SU-DHL-6 (cell line): ENCODE results near the gene RABGEF1.
"Not testable (repeated sequence)": the region's sequence is repeated elsewhere in the genome, so short reads cannot be mapped to it uniquely, and the experiment has no call there.

Source experiments
- H2AFZ ChIP-seq: fragments of 200-600 bp; sonication (generic); 2 replicates; pipeline ENCODE4 v1.6.1; 2014; ENCODE audit warnings: low read depth, mild to moderate bottlenecking, moderate library complexity, mixed read lengths, antibody characterized with exemption, low read length; ENCODE audit not compliant: severe bottlenecking
- H3F3A ChIP-seq: fragments of 200-600 bp; shearing (Covaris generic); 2 replicates; pipeline ENCODE4 v1.6.0; 2016; ENCODE audit warnings: antibody characterized with exemption, mild to moderate bottlenecking; ENCODE audit not compliant: insufficient read depth
- H3K27ac ChIP-seq: fragments of 200-600 bp; sonication (generic); 2 replicates; pipeline ENCODE4 v1.5.1; 2016; ENCODE audit warnings: low read depth, mild to moderate bottlenecking, low read length, moderate library complexity, mixed read lengths
- H3K27me3 ChIP-seq: fragments of 200-600 bp; sonication (generic), shearing (Covaris generic); 2 replicates; pipeline ENCODE4 v1.6.0; 2014; ENCODE audit warnings: mild to moderate bottlenecking, low read length
- H3K36me3 ChIP-seq: fragments of 200-600 bp; sonication (generic); 2 replicates; pipeline ENCODE4 v1.6.1; 2014; ENCODE audit warnings: mild to moderate bottlenecking, low read length, mixed read lengths
- H3K4me2 ChIP-seq: fragments of 300-600, 200-600 bp; shearing (Covaris generic), sonication (generic); 2 replicates; pipeline ENCODE4 v1.6.0; 2014; ENCODE audit warnings: low read length, low read depth, mild to moderate bottlenecking; ENCODE audit not compliant: poor library complexity, severe bottlenecking
- H3K4me3 ChIP-seq: fragments of 200-600 bp; sonication (generic); 2 replicates; pipeline ENCODE4 v1.5.1; 2014; ENCODE audit warnings: antibody characterized with exemption, low read length, mild to moderate bottlenecking, mixed read lengths; ENCODE audit not compliant: insufficient read depth, poor library complexity, severe bottlenecking
- H3K79me2 ChIP-seq: fragments of 200-600 bp; sonication (generic); 2 replicates; pipeline ENCODE4 v1.6.1; 2014; ENCODE audit warnings: mild to moderate bottlenecking, low read length, moderate library complexity; ENCODE audit not compliant: insufficient read depth
- H3K9ac ChIP-seq: fragments of 200-600 bp; sonication (generic); 2 replicates; pipeline ENCODE4 v1.7.0; 2014; ENCODE audit warnings: mild to moderate bottlenecking, low read length
- H3K9me2 ChIP-seq: fragments of 200-600 bp; sonication (generic); replicated peaks from 2 replicates; pipeline ENCODE4 v1.6.1; 2014; ENCODE audit warnings: low read length; ENCODE audit not compliant: insufficient read depth
- H3K9me3 ChIP-seq: fragments of 200-600 bp; sonication (generic); 2 replicates; pipeline ENCODE4 v1.6.1; 2014; ENCODE audit warnings: low read length, mixed read lengths; ENCODE audit not compliant: insufficient read depth
- H4K20me1 ChIP-seq: fragments of 200-600 bp; sonication (generic); 2 replicates; pipeline ENCODE4 v1.6.1; 2014; ENCODE audit warnings: low read depth, mild to moderate bottlenecking, antibody characterized with exemption, low read length, moderate library complexity, mixed read lengths
- EZH2phosphoT487 ChIP-seq: fragments of 200-600 bp; sonication (generic), shearing (Covaris generic); conservative IDR thresholded peaks from 2 replicates; pipeline ENCODE4 v1.6.1; 2018; ENCODE audit warnings: mild to moderate bottlenecking, antibody characterized with exemption, low read length, moderate library complexity, mixed read lengths
- TF ChIP-seq, protein P1 (sequence below): fragments of 200-600 bp; sonication (generic); IDR thresholded peaks from one replicate; pipeline ENCODE4 v1.5.1; 2017; ENCODE audit warnings: antibody characterized with exemption, mild to moderate bottlenecking, low read length, moderate library complexity; ENCODE audit not compliant: insufficient read depth, poor library complexity, severe bottlenecking

The RABGEF1 gene

DNA sequence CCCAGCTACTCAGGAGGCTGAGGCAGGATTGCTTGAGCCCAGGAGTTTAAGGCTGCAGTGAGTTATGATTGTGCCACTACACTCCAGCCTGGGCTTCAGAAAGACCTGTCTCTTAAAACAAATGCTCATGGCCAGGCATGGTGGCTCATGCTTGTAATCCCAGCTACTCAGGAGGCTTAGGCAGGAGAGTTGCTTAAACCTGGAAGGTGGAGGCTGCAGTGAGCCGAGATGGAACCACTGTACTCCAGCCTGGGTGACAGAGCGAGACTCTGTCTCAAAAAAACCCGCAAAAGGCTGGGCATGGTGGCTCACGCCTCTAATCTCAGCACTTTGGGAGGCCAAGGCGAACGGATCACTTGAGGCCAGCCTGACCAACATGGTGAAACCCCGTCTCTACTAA is 77.4 kb downstream of the RABGEF1 start:
- H3K79me2 ChIP-seq: not testable (repeated sequence)

DNA sequence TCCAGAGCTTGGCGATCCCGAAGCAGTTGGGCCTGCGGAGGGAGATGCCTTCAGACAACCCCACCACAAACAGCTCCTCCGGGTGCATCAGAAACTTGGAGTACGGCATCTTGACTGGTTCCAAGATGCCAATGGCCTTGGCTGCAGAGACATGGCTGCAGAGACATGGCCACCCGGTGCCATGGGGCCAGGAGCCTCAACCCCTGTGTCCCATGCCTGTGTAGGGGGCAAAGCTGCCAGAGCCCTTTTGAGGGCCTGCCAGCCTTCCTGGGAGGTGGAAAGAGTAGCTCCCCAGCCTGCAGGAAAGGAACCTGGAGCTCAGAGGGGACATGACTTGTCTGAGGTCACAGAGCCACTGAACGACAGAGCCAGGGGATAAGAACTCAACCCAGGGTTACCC is 83.5 kb downstream of the RABGEF1 start:
- Histone ChIP-seq H4K20me1 (no peaks in the 10 kb centered on the region), H3K9me2 (no peaks in the 10 kb centered on the region), H3K4me3 (no peak overlapping the region), H3K36me3 (no peaks in the 10 kb centered on the region), H3F3A (no peaks in the 10 kb centered on the region), H3K27me3 (no peaks in the 10 kb centered on the region), H3K79me2 (no peaks in the 10 kb centered on the region), H2AFZ (no peak overlapping the region), H3K9me3 (no peaks in the 10 kb centered on the region), H3K9ac (no peak overlapping the region), H3K4me2 (no peak overlapping the region), H3K27ac (no peak overlapping the region)
- TF ChIP-seq EZH2phosphoT487: no peak
- TF ChIP-seq, protein P1, sequence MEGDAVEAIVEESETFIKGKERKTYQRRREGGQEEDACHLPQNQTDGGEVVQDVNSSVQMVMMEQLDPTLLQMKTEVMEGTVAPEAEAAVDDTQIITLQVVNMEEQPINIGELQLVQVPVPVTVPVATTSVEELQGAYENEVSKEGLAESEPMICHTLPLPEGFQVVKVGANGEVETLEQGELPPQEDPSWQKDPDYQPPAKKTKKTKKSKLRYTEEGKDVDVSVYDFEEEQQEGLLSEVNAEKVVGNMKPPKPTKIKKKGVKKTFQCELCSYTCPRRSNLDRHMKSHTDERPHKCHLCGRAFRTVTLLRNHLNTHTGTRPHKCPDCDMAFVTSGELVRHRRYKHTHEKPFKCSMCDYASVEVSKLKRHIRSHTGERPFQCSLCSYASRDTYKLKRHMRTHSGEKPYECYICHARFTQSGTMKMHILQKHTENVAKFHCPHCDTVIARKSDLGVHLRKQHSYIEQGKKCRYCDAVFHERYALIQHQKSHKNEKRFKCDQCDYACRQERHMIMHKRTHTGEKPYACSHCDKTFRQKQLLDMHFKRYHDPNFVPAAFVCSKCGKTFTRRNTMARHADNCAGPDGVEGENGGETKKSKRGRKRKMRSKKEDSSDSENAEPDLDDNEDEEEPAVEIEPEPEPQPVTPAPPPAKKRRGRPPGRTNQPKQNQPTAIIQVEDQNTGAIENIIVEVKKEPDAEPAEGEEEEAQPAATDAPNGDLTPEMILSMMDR: no peak

More for the DNA sequence above, 77.4 kb downstream of the RABGEF1 start:
- H3K4me2 ChIP-seq, H3K9me2 ChIP-seq, H3K36me3 ChIP-seq, H4K20me1 ChIP-seq, H3K27ac ChIP-seq, H3K27me3 ChIP-seq, H2AFZ ChIP-seq, H3K9ac ChIP-seq, H3K9me3 ChIP-seq, H3F3A ChIP-seq, H3K4me3 ChIP-seq: not testable (repeated sequence)

GRCh38 chr7:66825538-66825937 is 85.0 kb downstream of the RABGEF1 start:
- H2AFZ ChIP-seq, H3K27ac ChIP-seq, H3K4me3 ChIP-seq, H3K9me3 ChIP-seq, H3K36me3 ChIP-seq, H3K79me2 ChIP-seq, H3K9me2 ChIP-seq, H3K4me2 ChIP-seq, H3F3A ChIP-seq, H3K9ac ChIP-seq, H4K20me1 ChIP-seq, H3K27me3 ChIP-seq: not testable (repeated sequence)
- TF ChIP-seq, protein P1: peak; percentile 50

DNA sequence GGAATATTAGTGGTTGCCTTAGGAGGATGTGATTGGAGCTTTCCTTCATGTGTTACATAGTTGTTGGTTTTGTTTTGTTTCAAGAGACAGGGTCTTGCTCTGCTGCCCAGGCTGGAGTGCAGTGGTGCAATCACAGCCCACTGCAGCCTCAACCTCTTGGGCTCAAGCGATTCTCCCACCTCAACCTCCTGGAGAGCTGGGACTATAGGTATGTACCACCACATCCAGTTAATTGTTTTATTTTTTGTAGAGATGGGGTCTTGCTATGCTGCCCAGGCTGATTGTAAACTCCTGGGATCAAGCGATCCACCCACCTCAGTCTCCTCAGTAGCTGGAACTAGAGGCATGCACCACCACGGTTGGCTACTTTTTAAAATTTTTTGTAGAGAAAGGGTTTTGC is 86.1 kb downstream of the RABGEF1 start:
- Histone ChIP-seq H3K4me2 (no peak overlapping the region), H3K9me2 (no peaks in the 10 kb centered on the region), H3K9me3 (no peaks in the 10 kb centered on the region), H3K36me3 (no peaks in the 10 kb centered on the region), H4K20me1 (no peaks in the 10 kb centered on the region), H3K27ac (no peak overlapping the region), H3K79me2 (no peaks in the 10 kb centered on the region), H2AFZ (no peak overlapping the region), H3K9ac (no peak overlapping the region), H3K4me3 (no peak overlapping the region), H3K27me3 (no peaks in the 10 kb centered on the region), H3F3A (no peaks in the 10 kb centered on the region)
- TF ChIP-seq EZH2phosphoT487: no peak
- TF ChIP-seq, protein P1: no peak

GRCh38 chr7:66830976-66831375 is 90.4 kb downstream of the RABGEF1 start:
- H3K9me2 ChIP-seq, H3K27ac ChIP-seq, H3K36me3 ChIP-seq, H2AFZ ChIP-seq, H3K27me3 ChIP-seq, H3K4me2 ChIP-seq, H4K20me1 ChIP-seq, H3K79me2 ChIP-seq, H3K4me3 ChIP-seq, H3F3A ChIP-seq, H3K9ac ChIP-seq, H3K9me3 ChIP-seq: not testable (repeated sequence)
